HG02763 (cell line): ENCODE results near the gene REXO5.
"Not testable (repeated sequence)": the region's sequence is repeated elsewhere in the genome, so short reads cannot be mapped to it uniquely, and the experiment has no call there.

Source experiments
- ATAC-seq: cut with Tn5 transposase; IDR thresholded peaks from one replicate; pipeline ENCODE4 v1.9.1; 2021; ENCODE audit warnings: mild to moderate bottlenecking, moderate library complexity; ENCODE audit not compliant: unreplicated experiment

The REXO5 gene

GRCh38 chr16:20801278-20801677, 5.0 kb upstream of the REXO5 start:
- ATAC-seq = no peak

DNA sequence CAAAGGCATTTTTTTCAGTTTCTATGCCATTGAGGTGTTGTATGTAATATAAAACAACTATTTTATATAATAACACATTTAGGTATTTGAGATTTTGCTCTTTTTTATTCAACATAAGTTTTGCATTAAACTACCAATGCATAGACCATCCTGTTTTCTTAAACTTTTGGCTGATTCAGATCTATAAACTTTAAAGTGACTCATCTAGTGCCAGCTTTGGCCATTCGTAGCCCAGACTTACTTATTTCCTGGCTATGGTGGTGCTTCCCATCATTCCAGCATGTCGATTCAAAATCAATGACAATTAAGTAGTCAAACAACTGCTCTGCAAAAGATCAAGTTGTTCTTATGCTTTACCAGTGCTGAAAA, 3.2 kb upstream of the REXO5 start:
- no peak for ATAC-seq

- ATAC-seq = no peak
Measured at GRCh38 chr16:20803561-20804214, 2.6 kb upstream of the REXO5 start.

DNA sequence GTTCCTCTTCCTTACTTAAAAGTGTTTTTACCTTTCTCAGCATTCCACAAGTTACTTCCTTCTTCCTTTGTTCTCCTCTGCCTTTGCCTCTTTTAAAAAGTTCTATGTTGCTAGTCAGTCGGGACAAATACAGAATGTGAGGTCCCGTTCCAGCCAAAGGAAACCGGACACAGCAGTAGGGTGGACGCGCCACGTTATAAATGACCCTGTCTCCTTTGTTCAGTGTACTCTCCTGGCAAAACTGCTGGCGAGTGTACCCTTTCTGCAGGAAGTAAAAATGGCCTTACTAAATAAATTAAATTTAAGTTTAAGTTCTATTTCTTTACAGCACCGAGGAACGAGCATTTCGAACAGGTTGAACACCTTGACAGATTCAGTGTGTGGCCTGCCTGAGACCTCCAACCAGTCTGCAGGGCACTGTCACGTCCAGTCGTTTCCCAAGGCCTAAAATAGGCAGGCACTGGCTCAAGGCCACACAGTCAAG, 601 bp upstream of the REXO5 start:
- ATAC-seq = not testable (repeated sequence)

GRCh38 chr16:20807862-20808261, 1.5 kb downstream of the REXO5 start:
- ATAC-seq = no peak

GRCh38 chr16:20811889-20812439, 5.6 kb downstream of the REXO5 start:
- ATAC-seq = no peak

DNA sequence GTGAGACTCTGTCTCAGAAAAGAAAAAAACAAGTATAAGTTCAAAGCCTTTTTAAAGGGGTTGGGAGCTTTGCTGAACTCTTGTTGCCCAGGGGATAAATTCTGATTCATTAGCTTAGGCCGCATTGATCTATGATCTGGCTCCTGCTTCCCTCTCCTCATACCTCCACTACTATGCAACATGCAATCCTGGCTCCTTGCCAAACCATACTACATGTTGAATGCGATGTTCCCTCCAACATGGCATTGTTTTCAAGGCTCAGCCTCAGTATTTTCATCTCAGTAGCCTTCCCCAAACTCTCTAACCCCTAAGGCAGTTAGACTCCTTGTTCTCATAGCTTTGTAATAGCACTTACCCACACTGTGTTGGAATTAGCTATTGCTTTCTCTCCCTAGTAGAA, 6.2 kb downstream of the REXO5 start:
- no peak for ATAC-seq

- no peak for ATAC-seq
Measured at GRCh38 chr16:20814784-20815183, 8.5 kb downstream of the REXO5 start.

- no peak for ATAC-seq
Measured at GRCh38 chr16:20818929-20819585, 12.7 kb downstream of the REXO5 start.

GRCh38 chr16:20821682-20822081, 15.4 kb downstream of the REXO5 start:
- ATAC-seq = no peak

GRCh38 chr16:20822521-20823325, 16.4 kb downstream of the REXO5 start:
- no peak for ATAC-seq

GRCh38 chr16:20826039-20826566, 19.8 kb downstream of the REXO5 start:
- no peak for ATAC-seq

DNA sequence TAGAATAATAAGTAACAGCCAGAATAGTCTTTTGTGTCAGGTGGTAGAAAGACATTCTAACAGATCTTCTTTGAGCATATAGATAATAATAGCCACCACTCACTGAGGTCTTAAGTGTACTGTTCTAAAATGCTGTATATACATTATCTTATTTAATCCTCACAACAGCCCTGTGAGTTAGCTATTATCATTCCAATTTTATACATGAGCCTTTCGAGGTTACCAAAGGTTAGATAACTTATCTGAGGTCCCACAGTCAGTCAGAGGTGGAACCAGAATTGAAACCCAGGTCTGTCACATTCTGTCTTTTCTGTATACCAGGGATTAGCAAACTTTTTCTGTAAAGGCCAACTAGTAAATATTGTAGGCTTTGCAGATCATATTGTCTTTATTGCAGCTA, 23.2 kb downstream of the REXO5 start:
- no peak for ATAC-seq

DNA sequence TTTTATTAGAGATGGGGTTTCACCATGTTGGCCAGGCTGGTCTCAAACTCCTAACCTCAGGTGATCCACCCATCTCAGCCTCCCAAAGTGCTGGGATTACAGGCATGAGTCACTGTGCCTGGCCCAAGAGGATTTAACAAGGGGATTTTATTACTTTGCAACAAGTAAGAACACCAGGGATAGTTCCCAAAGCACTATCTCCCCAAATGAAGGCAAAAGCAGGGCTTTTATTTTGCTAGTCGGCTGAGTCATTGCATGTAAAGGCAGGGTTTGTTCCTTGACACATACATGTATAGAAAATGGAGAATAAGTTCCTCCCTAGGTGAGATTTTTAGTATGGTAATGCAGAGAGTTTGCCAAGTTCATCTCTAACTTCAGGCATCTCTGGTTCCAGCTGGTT, 24.0 kb downstream of the REXO5 start:
- no peak for ATAC-seq

GRCh38 chr16:20833086-20833485, 26.8 kb downstream of the REXO5 start:
- ATAC-seq = no peak

DNA sequence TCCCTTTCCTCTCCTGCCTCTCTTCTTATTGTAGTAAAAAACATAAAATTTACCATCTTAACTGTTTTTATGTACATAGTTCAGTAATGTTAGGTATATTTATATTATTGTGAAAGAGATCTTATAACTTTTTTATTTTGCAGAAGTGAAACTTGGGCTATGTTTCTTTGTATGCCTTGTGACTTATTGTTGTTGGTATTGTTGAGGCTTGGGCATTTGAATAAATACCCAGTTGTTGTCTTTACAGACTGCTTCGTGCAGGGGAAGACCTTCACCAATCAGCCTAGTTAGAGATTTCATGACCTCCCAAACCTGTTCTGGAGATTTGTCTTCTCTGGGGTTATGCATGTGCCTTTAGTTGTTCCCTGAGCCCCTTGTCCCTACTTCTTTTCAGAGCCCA, 31.9 kb downstream of the REXO5 start:
- no peak for ATAC-seq

DNA sequence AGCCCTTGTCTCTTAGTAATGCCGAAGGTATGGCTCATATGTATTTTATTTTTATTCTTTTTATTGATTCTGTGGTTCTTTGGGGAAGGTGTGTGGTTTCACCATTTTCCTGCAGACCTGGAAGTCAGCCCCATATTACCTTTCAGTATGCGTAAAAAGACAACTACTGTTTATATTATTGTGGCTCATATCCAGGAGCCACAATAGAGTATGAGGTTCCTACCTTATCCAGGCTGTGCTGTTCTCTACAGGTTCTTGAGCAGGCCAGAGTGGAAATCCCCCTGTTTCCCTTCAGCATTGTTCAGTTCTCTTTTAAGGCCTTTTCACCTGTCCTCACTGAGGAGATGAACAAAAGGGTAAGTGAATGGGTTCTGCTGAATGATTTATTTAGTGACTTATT, 33.2 kb downstream of the REXO5 start:
- ATAC-seq = no peak

- ATAC-seq = no peak
Measured at GRCh38 chr16:20844054-20844453, 37.7 kb downstream of the REXO5 start.

DNA sequence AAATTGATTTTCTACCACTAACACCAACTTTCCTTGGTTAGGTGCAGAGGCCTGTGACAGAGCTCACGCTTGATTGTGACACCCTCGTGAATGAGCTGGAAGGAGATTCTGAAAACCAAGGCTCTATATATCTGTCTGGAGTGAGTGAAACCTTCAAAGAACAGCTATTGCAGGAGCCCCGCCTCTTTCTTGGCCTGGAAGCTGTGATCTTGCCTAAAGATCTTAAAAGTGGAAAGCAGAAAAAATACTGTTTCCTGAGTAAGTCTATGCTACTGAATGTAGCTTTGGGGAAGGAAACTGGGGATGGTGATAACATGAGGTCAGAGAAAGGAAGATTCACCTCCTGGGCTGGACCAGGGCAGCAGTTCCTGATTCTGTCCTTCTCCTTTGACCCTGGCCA, 38.3 kb downstream of the REXO5 start:
- no peak for ATAC-seq

- no peak for ATAC-seq
Measured at GRCh38 chr16:20846030-20846429, 39.7 kb downstream of the REXO5 start.

- ATAC-seq = no peak
Measured at GRCh38 chr16:20846551-20846950, 40.2 kb downstream of the REXO5 start.
